GM18517 (cell line): ENCODE measurements around the gene TPPP2.

Source experiments
- ATAC-seq: cut with Tn5 transposase; IDR thresholded peaks from one replicate; pipeline ENCODE4 v1.9.1; 2021; ENCODE audit warnings: mild to moderate bottlenecking, moderate library complexity; ENCODE audit not compliant: unreplicated experiment

The TPPP2 gene

DNA sequence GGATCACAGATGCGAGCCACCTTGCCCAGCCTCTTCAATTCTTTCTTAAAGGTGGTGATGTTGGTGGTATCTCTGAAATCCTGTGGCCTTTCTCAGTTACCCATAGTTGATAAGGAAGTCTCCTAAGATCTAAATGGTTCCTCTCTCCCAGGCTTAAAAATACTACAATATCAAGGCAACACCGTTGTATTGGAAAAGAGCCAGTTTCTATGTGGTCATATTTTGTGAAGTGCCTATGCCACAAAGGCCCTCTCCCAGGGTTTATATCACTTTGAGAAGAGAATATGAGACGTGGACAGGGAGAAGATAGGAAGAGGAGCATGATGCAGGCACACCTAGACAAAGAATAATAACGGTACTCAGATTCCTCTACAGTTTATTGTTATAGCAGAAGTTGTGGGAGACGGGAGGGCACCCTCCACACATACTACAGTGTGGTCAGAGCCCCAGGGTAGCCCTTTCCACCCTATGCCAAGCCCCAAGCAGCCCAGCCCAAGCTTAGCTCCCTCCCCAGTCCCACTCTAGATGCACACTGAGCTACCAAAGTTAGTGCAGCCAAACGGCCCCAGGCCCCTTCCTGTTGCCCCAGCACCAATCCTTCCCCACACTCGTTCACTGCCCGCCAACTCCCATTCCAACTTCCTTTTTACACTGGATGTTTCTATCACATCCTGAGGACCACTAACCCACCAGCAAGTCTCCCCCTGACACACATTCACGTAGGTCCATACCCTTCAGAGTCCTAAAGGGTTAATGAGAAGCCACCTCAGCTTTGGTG is 13.4 kb upstream of the TPPP2 start:
- ATAC-seq = no peak

DNA sequence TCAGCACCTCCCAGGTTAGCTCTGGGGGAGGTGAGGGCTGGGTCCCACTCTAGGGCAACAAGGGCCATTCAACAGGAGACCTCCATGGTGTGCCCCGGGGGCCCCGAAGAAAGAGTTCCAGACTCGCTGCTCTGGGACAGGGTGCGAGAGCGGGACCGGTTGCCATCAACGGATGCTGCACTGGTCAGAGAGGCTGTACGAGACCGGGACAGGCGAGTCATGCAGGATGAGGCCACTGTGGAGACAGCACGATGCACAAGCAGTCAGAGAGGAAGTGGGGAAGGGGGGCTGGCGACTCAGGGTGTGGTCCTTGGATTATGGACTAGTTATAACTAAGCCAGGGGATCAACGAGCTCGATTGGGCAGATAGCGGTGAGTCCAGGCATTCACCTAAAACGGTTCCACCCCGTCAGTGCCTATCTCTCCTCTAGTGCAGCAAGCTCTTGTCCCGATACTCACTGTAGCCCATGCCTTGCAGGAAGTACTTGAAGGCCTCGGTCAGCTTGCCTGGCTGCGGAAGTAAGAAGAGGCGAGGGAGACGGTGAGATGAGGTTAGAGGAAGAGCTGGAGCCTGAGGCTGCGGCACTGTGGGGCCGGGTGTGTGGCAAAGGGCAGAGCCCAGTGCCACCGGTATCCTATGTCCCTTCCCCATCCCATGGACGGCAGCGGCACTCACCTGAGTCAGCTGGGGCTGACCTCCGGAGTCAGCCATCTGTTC is 12.3 kb upstream of the TPPP2 start:
- ATAC-seq = no peak

DNA sequence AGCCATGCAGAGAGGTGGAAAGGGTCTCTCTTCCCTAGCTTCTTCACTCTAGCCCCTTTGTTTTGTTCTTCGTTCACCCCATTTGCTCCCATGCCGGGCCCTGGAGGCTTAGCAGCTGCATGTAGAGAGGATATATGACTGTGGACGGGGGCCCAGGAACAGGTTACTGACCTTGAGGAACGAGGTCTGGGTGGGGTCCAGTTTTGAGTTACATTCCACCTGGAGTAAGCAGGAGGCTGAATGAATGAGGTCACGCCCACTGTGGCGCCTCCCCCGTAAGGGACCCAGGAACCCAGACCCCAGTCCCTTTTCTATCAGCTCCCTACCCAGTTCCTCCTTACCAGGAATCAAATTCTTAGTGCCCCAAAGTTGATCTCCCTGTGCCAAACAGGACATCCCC is 11.7 kb upstream of the TPPP2 start:
- no peak for ATAC-seq

DNA sequence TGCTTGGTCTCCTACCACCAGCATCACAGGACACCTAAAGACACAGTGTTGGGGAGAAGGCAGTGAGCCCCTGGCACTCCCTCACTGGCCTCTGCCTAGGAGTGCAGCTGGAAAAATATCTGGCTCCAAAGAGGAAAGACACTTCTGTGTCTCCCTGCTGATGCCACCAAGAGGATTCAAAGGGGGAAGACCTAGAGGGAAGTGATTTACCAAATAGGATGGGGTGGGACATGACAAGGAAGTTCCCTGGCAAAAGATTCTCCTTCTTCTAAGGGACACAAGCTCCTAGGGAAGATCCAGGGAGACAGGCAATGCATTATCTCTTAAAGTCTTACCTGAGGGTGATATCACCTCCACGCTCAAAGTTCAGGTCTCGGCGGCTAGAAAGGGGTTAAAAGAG is 11.2 kb upstream of the TPPP2 start:
- no peak for ATAC-seq

DNA sequence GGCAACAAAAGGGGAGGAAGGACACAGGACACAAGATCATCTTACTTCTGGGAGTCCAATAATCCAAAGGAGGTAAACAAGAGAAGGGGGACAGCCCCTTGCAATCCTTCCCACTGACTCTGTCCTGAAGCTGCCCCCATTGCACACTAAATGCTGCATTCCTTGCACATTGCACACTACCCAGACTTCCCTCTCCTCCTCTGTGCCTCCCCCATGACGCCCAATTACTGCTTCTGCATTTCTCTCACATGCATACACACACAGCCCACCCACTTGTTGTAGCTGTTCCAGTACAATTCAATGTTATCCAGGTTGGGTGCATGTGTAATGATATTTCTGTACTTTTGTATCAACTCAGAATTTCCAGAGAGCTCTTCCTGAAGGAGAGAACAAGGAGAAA is 10.7 kb upstream of the TPPP2 start:
- ATAC-seq = no peak

DNA sequence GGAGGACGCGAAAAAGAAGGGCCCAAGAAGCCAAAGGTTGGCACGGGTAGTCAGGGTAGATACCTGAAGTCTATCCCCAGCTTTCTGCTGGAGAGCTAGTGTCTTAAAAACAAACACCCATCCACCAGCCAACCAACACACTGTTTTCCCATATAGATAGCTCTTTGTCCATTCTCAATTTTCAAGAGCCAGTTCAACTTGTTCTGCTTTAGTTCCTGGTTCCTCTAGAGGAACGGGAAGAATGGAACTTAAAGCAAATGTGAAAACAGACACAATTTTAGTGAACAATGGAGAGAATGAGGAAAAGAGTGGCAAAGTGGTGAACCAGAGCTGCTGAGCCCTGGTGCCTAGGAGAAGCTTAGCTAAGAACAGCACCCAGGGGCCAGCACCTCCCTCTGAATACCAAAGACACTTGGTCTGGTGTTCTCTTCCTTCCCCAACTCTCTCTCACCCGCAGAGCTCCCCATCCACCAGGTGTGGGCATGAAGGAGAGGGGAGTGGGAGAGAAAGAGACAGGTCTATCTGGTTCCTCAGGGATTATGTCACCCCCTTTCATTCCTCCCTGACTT is 9.0 kb upstream of the TPPP2 start:
- no peak for ATAC-seq

DNA sequence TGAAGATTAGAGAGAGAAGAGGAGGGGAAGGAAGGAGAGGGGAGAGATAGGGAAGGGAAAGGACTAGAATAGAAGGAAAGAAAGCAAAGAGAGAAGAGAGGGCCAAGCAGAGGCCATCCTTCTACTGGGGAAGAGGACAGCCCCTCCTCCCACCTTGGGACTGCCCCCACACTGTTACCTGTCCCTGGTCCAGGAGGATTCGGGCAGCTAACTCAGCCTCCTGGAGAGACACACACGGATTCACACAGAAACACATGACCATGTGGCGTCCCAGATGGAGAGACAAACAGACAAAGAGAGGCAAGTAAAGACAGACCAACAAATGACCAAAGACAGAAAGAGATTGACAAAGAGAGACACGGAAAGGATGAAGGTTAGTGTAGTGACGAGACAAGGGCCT is 7.3 kb upstream of the TPPP2 start:
- no peak for ATAC-seq

DNA sequence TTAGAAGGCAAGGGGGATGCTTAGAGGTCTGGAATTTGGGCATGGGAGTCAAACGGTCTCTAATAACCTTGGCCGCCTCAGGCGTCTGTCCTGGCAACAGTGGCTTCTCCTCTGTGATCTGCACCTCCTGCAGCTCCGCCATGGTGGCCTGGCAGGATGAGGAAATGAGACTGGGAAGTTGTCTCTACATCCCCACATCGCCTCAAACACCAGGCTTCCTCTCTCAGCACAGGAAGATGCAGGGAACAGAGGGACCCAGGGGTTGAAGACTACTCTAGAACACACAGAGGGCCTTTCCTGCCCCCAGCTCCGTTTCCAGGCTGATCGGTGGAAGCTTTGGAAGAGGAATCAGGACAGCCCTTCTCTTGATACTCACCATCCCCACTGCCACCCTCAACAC is 6.8 kb upstream of the TPPP2 start:
- ATAC-seq = no peak

DNA sequence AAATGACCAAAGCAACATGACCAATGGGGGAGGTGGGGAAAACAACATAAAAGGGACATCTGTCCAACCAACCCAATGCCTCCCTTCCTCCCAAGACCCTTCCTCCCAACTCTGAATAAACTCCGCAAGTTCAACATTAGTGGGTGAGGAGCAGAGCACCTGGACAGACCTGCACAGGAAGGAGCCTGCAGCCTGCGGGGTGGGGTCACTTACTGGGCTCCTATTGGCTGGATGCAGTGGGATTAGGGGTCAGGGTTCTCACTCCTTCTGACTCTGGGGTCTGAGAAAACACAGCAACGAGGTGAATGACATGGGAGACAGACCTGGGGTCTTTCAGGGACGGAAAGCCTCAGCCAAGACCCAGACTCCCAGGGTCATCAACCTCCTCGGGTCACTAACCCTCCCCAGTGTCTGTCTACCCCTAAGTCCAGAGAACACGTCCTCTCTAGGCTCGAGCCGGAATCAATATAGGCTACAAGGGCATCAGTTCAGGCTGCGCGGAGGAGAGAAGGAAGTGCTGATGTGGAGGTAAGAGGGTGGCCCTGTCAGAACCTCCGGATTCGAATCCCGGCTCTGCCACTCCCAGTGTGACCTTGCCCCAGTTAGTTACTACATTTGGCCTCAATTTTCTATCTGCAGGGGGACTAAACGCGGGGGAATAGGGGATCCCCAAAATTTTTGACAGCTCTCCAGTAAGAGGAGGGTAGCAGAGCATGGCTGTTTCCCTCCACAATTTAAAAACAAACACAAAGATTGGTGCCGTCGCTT is 6.0 kb upstream of the TPPP2 start:
- no peak for ATAC-seq

DNA sequence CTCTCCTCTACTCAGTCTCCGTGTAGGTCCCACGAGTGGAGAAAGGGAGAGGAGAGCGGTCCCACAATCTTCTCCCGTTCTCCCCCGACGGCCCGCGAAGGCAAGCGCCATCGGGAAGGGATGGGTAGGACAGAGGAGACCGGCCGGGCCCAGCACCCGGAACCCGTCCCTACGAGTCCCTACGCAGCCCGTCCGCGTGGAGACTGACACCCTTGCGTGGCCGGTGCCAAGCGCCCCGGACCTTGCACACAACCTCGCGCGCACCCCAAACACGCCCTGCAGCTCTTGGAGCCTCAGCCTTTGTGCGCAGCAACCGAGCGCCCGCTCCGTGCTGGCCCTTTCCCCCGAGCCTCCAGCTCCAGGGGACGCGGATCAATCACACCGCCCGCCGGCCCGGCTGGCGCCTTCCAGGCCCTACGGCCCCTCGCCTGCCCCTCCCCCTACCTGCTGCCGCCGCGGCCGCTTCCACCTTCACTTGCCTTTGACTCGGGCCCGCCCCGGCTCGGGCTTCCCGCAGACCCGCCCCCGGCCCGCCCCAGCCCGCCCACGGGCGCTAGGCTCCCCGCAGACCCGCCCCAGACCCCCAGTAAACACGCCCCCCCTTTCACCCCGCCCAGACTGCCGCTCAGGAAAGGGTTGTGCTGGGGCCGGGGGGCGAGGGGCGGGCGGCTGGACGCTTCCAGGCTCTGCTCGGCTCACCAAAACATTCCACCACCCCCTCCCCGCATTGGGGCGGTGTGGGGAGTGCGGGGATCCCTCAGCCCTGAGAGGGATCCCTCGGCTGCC is 5.2 kb upstream of the TPPP2 start, which contains the start of gene NDRG2:
NDRG2 (minus strand) TSS at position 477 of the 786 bp plus-strand sequence. CDS start 1,746 bp downstream, outside the sequence.
- no peak for ATAC-seq

DNA sequence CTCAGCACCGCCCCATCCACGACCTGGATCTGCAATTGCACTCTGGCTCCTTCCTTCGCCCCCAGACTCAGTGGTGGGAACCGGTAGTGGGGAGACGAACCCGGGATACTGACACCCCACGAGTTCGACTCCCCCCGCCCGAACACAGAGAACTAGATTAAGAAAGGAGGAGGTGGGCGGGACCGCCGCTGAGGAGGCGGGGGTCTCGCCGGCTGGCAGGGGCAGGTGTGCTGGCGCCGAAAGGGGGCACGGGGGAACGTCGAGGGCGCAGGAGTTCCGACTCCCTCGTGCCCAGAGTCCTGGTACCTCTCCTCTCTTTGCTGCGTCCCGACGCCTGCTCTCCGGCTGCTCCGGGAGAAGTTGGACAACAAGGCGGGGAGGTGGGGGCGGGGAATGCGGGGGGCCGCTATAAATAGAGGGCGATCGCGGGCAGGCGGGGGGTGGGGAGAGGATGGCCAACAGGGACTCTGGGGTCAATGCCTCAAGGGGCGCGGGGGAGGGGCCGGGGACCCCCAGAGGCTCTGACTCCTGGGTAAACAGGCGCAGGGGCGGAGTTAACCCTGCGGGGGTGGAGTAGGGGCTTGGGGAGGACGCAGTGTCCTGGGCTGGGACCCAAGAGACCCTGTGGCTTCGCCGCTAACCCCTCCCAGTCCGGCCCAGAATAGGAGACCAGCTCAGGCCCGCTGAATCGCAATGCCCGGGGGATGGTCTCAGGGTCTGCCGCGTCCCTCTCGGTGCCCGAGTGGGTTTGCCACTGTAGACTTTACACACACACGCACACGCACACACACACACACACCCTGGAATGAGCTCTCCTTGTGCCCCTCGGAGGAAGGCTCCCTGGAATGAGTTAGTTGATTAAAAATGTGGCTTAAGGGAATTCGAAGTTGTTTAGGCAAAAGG is 4.4 kb upstream of the TPPP2 start:
- ATAC-seq = no peak

DNA sequence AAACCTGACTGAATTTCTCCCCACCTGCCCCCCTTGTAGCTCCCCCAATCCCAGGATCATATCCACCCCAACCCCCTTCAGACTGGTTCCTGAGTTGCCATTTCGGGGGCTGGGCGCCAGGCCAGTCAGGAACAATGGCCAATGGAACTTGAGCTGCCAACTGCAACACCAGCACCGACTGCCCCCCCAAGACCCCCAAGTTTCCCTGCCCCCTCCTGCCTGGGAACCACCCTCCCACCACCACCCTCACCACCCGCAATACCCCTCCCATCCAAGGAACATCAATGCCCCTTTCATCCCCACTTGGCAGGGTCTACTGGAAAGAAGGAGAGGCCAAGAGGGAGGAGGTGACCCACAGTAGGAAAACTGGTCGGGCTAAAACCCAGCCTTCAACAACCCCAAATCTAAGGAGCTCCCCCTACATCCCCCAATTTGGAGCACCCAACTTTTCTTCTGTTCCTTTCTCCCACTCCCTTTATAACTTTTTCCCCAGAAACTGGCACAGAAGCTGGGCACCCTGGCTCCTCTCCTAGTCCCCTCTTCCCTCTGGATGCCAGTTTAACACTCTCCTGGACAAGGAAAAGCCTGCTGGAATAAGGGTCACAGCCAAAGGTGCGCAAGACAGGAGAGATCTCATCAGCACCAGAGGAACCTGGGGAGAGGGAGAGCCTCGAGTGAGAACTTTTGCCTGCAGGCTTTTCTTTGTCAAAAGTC is 3.6 kb upstream of the TPPP2 start:
- no peak for ATAC-seq

DNA sequence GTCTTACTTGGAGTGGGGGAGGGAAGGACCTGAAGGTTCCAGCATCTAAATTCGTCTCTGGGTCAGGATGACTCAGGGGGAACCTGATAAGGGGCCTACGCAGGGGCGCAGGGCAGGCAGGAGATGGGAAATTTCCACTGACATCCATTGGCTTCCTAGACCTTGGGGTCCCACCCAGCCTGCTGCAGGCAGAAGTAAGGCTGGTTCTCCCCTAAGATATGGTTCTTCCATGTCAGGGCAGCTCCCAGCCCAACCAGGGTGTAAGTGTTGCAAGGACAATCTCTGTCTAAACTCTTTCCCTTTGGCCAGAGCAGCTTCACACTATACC is 3.1 kb upstream of the TPPP2 start:
- no peak for ATAC-seq

DNA sequence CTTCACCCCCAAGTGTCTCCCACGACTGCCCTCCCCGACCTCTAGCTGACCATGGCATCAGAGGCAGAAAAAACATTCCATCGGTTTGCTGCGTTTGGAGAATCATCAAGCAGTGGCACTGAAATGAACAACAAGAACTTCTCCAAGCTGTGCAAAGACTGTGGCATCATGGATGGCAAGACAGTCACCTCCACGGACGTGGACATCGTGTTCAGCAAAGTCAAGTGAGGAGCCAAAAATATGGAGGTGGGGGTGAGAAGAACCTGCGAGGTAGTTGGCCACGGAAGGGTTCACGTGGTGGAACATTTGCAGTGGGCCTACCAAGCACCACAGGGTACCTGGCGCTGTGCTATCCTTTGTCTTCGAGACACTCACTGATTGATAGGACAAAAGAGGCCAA is 514 bp downstream of the TPPP2 start:
- ATAC-seq = no peak

DNA sequence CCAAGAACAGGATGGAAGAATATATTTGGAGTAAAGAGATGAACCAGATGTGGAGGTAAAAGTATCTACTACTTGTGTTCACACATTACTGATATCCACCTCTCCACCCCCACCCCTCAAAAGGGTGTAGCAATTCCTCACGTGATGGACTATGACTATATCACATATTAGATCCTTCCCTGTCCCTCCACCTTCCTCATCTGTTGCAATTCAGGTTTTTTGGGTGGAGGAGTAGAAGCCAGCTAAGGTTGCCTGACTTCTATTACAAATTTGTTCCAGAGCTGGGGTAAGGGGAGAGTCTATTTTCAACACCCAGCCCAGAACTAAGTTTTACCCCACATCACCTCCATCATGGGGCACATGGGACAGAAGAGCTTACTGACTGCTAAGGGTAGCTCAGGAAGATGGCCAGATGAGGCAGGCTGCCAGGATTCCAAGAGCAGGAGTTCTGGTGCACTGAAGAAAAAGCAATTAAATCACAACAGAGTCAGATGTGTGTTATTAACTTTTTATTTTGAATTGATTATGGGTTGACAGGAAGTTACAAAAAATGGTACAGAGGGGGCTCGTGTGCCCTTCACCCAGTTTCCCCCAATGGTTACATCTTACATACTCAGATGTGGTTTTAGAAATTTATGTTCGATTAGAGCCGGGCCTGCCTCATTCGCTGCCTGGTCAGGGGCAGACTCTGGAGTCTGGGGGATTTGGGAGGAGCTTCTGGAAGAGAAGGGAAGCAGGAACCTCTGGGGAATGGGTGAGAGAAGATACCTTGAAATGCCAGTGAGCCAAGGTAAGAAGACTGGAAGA is 2.5 kb downstream of the TPPP2 start:
- no peak for ATAC-seq

DNA sequence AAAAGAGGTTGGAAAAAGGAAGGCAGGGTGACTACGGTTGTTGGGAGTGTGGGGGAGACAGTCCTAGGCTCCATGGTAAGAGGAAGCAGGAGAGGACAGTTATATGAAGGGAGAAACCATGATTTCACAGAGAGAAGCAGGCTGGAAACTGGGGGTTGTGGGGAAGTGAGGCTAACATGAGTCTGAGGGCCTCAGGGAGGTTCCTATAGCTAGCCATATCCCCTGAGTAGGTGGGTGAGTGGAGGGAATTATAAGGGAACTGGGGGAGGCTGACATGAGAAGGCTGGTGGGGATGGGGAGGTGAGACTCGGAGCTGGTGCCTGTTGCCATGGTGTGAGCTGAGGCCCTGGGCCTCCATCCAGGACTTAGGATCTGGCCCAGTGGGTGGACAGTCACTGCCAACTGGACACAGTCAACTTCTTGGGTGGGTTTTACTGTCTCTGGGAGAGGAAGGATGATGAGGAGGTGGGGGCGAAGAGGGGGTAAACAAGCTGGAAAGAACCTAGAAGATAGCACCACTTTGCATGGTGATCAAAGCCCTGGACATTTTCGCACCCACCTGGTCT is 3.2 kb downstream of the TPPP2 start:
- no peak for ATAC-seq

DNA sequence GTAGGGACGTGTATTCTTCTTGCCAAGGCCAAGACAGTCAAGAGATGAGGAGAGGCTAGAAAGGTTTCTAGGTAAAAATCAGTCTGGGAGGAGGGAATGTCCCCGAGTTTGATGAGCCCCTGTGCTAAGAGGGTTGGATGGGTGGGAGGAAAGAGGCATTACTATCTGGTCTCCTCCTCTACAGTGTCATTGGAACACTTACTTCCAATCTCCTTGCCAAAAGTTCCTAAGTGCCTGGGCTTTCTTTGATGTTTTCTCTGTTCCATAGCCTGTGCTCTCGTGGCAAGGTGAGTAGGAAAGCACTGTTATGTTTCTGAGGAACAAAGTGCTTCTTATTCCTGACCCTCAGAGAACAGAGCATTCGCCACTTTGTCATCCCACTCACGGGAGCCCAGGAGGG is 4.7 kb downstream of the TPPP2 start, which contains the start of gene RNASE13:
RNASE13 (minus strand) TSS at position 101 of the 400 bp plus-strand sequence. CDS start 519 bp downstream, outside the sequence.
- no peak for ATAC-seq

DNA sequence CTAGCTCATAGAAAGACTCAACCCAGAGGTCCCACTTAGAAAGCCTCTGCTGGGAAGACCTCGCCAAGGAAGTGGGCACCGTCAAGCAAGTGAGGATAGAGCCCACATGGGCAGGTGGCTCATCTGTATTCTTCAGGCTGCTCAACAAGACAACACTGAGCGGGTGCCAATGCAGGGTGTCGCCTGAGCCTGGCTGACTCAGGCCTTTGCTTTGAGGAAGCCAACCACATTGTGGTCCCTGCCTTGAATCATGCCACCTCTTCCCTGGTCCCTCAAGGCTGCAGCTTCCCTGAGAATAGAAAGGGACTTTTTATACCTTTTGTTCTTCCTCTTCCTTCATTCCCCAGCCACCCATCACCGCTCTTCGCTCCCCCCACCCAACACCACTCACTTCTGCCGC is 6.7 kb downstream of the TPPP2 start:
- ATAC-seq = no peak
